K562 (cell line): ENCODE results near the gene ETV7. TPM values are rescaled to one million over a fixed set of nuclear protein-coding genes. Genes with fewer than 3 reads are reported as not detected.

ENCODE experiments used
- ATAC-seq: fragments of 200-7000 bp; cut with Tn5 transposase; 3 replicates; pipeline ENCODE4 v1.9.1; 2020; ENCODE audit warnings: moderate library complexity
- BruUV-seq: library from RNA; stranded (reverse); fragments of 400-500 nt; replicated peaks from 2 replicates; lab custom pipeline; 2021; lab: Mats Ljungman, UMichigan
- CTCF ChIA-PET: fragments of 300-600 bp; formaldehyde crosslinking; extraction: SDS; loops from one replicate; lab custom pipeline; 2021; ENCODE audit warnings: low intra/inter-chr PET ratio; lab: Yijun Ruan, JAX
- POLR2A ChIA-PET: fragments of 300-600, 350-650 bp; sonication (Branson Sonifier 250); formaldehyde crosslinking; extraction: SDS; loops from one replicate; lab custom pipeline; 2021; ENCODE audit warnings: antibody characterized with exemption, inconsistent platforms; lab: Yijun Ruan, JAX
- DNase-seq, 4 experiments: peaks; one replicate each; pipeline versions ENCODE4 v3.0.0 to v3.0.0-alpha.2; 2011 to 2018; ENCODE audit warnings: low spot score in 3 of 4, mixed read lengths in 3 of 4; ENCODE audit errors: extremely low read depth in 1 of 4
- FAIRE-seq: peaks from 2 replicates; lab custom pipeline; 2011; peaks lifted over from hg19 to GRCh38; lab: Jason Lieb, UNC
- H2AFZ ChIP-seq: 2 replicates; pipeline ENCODE4 v1.6.0; 2011; ENCODE audit warnings: low read depth, low read length, control low read depth, inconsistent platforms
- H3K27ac ChIP-seq: fragments of 200-600 bp; 3 replicates; pipeline ENCODE4 v1.8.0; 2011; ENCODE audit warnings: low read depth, mild to moderate bottlenecking, control low read depth, inconsistent platforms, low read length, moderate library complexity, mixed read lengths; ENCODE audit errors: extremely low read depth
- H3K27me3 ChIP-seq, 2 experiments: fragments of 300-600 bp in 1 of 2; 2 replicates in 1 of 2; 3 replicates in 1 of 2; pipeline versions ENCODE4 v1.6.0 to v1.8.0; 2011; ENCODE audit warnings: inconsistent platforms in 2 of 2, low read length in 2 of 2, mild to moderate bottlenecking in 1 of 2, mixed read lengths in 1 of 2, moderate library complexity in 1 of 2; ENCODE audit not compliant: control insufficient read depth in 2 of 2, insufficient read depth in 2 of 2
- H3K36me3 ChIP-seq: fragments of 300-600 bp; 3 replicates; pipeline ENCODE4 v1.8.0; 2011; ENCODE audit warnings: mild to moderate bottlenecking, low read length, inconsistent platforms; ENCODE audit not compliant: control insufficient read depth, insufficient read depth
- H3K4me1 ChIP-seq, 2 experiments: fragments of 200-600 bp in 1 of 2; replicated peaks in 1 of 2; 2 replicates in 1 of 2; 3 replicates in 1 of 2; pipeline versions ENCODE4 v1.5.1 to v1.8.0; 2011; ENCODE audit warnings: inconsistent platforms in 2 of 2, low read length in 2 of 2, mild to moderate bottlenecking in 1 of 2, mixed read lengths in 1 of 2, moderate library complexity in 1 of 2; ENCODE audit not compliant: control insufficient read depth in 2 of 2, insufficient read depth in 2 of 2
- H3K4me2 ChIP-seq: 2 replicates; pipeline ENCODE4 v1.6.1; 2011; ENCODE audit warnings: low read length, control low read depth, inconsistent platforms, mixed read lengths; ENCODE audit not compliant: insufficient read depth
- H3K4me3 ChIP-seq: fragments of 200-600 bp; sonication (generic), shearing (Covaris generic); 2 replicates; pipeline ENCODE4 v1.5.1; 2016; ENCODE audit warnings: control low read depth, inconsistent platforms
- H3K79me2 ChIP-seq: fragments of 200-600 bp; 3 replicates; pipeline ENCODE4 v1.8.0; 2011; ENCODE audit warnings: low read length, inconsistent platforms; ENCODE audit not compliant: control insufficient read depth, insufficient read depth
- H3K9ac ChIP-seq, 2 experiments: 2 replicates each; pipeline versions ENCODE4 v1.6.0 to v1.6.1; 2011; ENCODE audit warnings: low read depth in 2 of 2, low read length in 2 of 2, control low read depth in 1 of 2, inconsistent platforms in 1 of 2, mild to moderate bottlenecking in 1 of 2, mixed read lengths in 1 of 2; ENCODE audit not compliant: insufficient read depth in 1 of 2
- H3K9me1 ChIP-seq: one replicate; pipeline ENCODE4 v1.6.0; 2011; ENCODE audit warnings: inconsistent platforms, mild to moderate bottlenecking, low read length, moderate library complexity; ENCODE audit not compliant: control insufficient read depth, insufficient read depth
- H3K9me3 ChIP-seq: replicated peaks from 2 replicates; pipeline ENCODE4 v1.5.1; 2011; ENCODE audit warnings: low read depth, low read length, inconsistent platforms; ENCODE audit not compliant: control insufficient read depth, insufficient read depth
- H4K20me1 ChIP-seq: replicated peaks from 2 replicates; pipeline ENCODE4 v1.6.1; 2011; ENCODE audit warnings: low read length, inconsistent platforms, mixed read lengths; ENCODE audit not compliant: control insufficient read depth, insufficient read depth
- PRDM10 ChIP-seq: fragments of 450-650 bp; IDR thresholded peaks from 2 replicates; pipeline ENCODE4 v1.6.1; 2018; ENCODE audit not compliant: partially characterized antibody
- SETDB1 ChIP-seq: IDR thresholded peaks from one replicate; pipeline ENCODE4 v1.6.1; 2012; ENCODE audit warnings: low read length, control low read depth, inconsistent platforms
- SFPQ ChIP-seq: fragments of 200-400 bp; formaldehyde crosslinking; IDR thresholded peaks from 2 replicates; pipeline ENCODE4 v1.6.1; 2017; ENCODE audit warnings: mild to moderate bottlenecking, low read depth, low read length, moderate library complexity
- USF1 ChIP-seq: sonication (generic); formaldehyde crosslinking; IDR thresholded peaks from 2 replicates; pipeline ENCODE4 v1.9.0; 2022; ENCODE audit warnings: mild to moderate bottlenecking, missing genetic modification reagents
- ZBTB11 ChIP-seq, 3 experiments: fragments of 200-800 bp in 1 of 3; fragments of 250-450 bp in 1 of 3; fragments of 450-650 bp in 1 of 3; sonication (Bioruptor Pico) in 1 of 3; sonication (Bioruptor generic) in 1 of 3; formaldehyde crosslinking in 1 of 3; IDR thresholded peaks; 2 replicates each; pipeline versions ENCODE4 v1.6.1 to v1.8.0; 2016 to 2022; ENCODE audit warnings: mild to moderate bottlenecking in 2 of 3, missing genetic modification characterization in 2 of 3, missing compliant biosample characterization in 1 of 3, moderate library complexity in 1 of 3
- WGBS: fragments of 100-300 bp; shearing (Covaris generic); methylation state at CpG from one replicate; pipeline ENCODE4 v1.1.6; 2016; ENCODE audit warnings: low coverage, mixed read lengths; ENCODE audit not compliant: insufficient coverage; ENCODE audit errors: missing lambda C conversion rate; 5-methylcytosine and 5-hydroxymethylcytosine counted together
- in situ Hi-C: fragments of 300-500 bp; cut with MboI; formaldehyde crosslinking; loops from 4 replicates; pipeline ENCODE4 v1.15.0; 2018; ENCODE audit warnings: inconsistent platforms, mixed read lengths
- intact Hi-C: fragments of 100-400 bp; cut with micrococcal nuclease; formaldehyde crosslinking; loops from 2 replicates; pipeline ENCODE4 v1.14.2; 2022
- polyA plus RNA-seq, 8 experiments: library from polyadenylated mRNA; depleted of rRNA in 4 of 8; stranded (reverse) in 5 of 8; unstranded in 3 of 8; fragments of >200 nt; fragmentation: Nextera tagmentation in 2 of 8; fragmentation: Illumina TruSeq in 1 of 8; extraction: Ambion mirVana in 2 of 8; extraction: Trizol in 1 of 8; gene quantifications; 2 replicates each; pipeline versions ENCODE4 v1.2.1 to v1.2.3, GENCODE V29; 2011 to 2014; ENCODE audit warnings: inconsistent platforms in 1 of 8, missing spikeins in 1 of 8
- total RNA-seq, 7 experiments: library from RNA; depleted of rRNA in 6 of 7; stranded (reverse); fragments of >200 nt in 6 of 7; fragmentation: Illumina TruSeq in 2 of 7; extraction: Trizol in 2 of 7; gene quantifications; 2 replicates each; pipeline versions ENCODE4 v1.2.1 to v1.2.3, GENCODE V29; 2011 to 2021; ENCODE audit warnings: low replicate concordance in 1 of 7

The ETV7 gene
- total and polyA plus RNA-seq, 9 of the 15 experiments (the other 6 are each of a cell fraction or from before 2014, with no cell fraction given) = 0.07 to 0.22 (median 0.14) TPM; not detected in 3

GRCh38 chr6:36360241-36361054 is 27.0 kb downstream of the ETV7 start (continued):
- TF ChIP-seq PRDM10 (no peak), SETDB1 (peak; percentile 26)

- Histone ChIP-seq H3K4me1 (peaks cover 0 to 12% of the 10 kb centered on the region in 2 experiments; a peak in 2 of 5 replicates), H3K9me3 (no peaks in the 10 kb centered on the region), H3K4me3 (no peak overlapping the region), H3K9ac (no peak overlapping the region), H2AFZ (peak overlapping the region; percentile 80), H4K20me1 (no peaks in the 10 kb centered on the region), H3K27me3 (no peaks in the 10 kb centered on the region; a peak in 2 of 5 replicates), H3K27ac (no peak overlapping the region), H3K9me1 (no peaks in the 10 kb centered on the region), H3K36me3 (no peaks in the 10 kb centered on the region), H3K4me2 (no peak overlapping the region; the same call in 1 of the 2 replicates), H3K79me2 (no peaks in the 10 kb centered on the region)
- POLR2A ChIA-PET = interaction anchor here (0.6 to 2.4 kb wide), 6 partner anchors 11 to 155 kb away, joined by 3 to 15 read pairs (median 3); no protein-coding TSS in a partner anchor
- no TSS peak for BruUV-seq
- in situ Hi-C loops (no loop called here), intact Hi-C loops (loop anchor here (5.0 kb wide), 1 partner anchor 101 kb away; no protein-coding TSS in a partner anchor)
- CTCF ChIA-PET = interaction anchor here (5.9 kb wide), 1 partner anchor 56 kb away, joined by 45 read pairs; no protein-coding TSS in a partner anchor
- 6% methylated on average over 4 of the region's 4 CpGs for WGBS
- ATAC-seq (0 out of 3 replicates have a peak, but pooled peaks have one; percentile 22), FAIRE-seq (peak; percentile 57), DNase-seq (peak in 2 of 4 experiments; percentile 50 to 52)
- peak; percentile 52 for TF ChIP-seq USF1 (CRISPR knock-in tag)
- TF ChIP-seq ZBTB11 (CRISPR knock-in tag; IDR thresholded peaks at IDR 0.05) = 0 out of 6 replicates have a peak, but pooled peaks of 1 of the 3 experiments have one; percentile 27
- no peak for TF ChIP-seq SFPQ
These were observed 29.1 kb downstream of the ETV7 start for GRCh38 chr6:36358226-36358915.
